ENCODE data around the gene CACNG3.

The CACNG3 gene

DNA sequence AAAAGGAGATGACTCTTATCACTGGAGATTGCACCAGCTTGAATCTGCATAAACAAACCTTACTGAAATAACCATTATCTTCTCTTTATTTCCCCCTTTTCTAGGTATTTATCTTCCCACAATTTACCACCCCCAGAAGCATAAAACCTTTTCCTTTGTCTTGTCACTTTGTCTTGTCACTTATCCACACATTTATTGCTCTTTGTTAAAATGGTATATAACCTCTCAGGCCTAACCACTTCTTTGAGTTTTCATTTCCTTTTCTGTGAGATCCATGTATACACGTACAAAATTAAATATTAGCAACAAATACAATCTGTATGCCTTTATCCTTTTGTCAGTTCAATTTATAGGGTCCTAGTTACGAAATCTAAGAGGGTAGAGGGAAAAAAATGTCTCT is 122.9 kb downstream of the CACNG3 start:
- Mint-ChIP-seq H3K4me3 (no peak overlapping the region), H3K4me1 (no peaks in the 10 kb centered on the region), H3K9me3 (peaks cover 12% of the 10 kb centered on the region), H3K27ac (no peak overlapping the region), H3K36me3 (no peaks in the 10 kb centered on the region)
- ATAC-seq (no peak), DNase-seq (ENCODE audit: low spot score in 2 of 2) (no peak)

DNA sequence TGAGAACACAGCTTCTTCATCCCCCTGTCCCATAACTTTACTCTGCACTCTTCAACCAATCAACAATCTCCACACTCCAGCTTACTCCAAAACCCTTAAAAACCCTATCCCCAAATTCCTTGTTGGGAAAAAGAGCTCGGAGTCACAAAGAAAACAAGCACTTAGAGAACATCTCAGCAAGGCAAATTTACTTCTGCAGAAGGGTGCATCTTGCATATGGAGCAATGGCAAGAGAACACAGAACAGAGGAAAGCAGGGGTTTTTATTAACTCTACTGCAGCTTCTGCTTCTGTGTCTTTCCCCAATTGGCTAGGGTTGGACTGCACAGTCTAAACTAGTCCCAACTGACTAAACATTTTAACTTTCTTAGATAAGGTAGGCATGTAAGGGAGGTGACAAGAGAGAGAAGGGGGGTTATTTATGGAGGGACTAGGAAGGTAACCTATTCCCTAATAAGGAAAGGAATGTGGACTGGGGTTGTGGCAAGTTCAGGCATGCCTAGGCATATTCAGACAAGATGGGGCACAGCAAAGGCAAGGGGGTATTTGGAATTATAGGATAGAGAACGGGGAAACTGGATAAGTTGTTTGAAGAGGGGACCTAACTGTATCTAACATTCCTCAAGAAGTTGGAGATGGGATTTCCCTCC is 125.5 kb downstream of the CACNG3 start:
- Mint-ChIP-seq H3K4me3 (no peak overlapping the region), H3K4me1 (no peaks in the 10 kb centered on the region), H3K36me3 (no peaks in the 10 kb centered on the region), H3K27ac (no peak overlapping the region), H3K9me3 (peaks cover 12% of the 10 kb centered on the region)
- ATAC-seq: no peak
- DNase-seq (ENCODE audit: low spot score in 2 of 2): no peak

DNA sequence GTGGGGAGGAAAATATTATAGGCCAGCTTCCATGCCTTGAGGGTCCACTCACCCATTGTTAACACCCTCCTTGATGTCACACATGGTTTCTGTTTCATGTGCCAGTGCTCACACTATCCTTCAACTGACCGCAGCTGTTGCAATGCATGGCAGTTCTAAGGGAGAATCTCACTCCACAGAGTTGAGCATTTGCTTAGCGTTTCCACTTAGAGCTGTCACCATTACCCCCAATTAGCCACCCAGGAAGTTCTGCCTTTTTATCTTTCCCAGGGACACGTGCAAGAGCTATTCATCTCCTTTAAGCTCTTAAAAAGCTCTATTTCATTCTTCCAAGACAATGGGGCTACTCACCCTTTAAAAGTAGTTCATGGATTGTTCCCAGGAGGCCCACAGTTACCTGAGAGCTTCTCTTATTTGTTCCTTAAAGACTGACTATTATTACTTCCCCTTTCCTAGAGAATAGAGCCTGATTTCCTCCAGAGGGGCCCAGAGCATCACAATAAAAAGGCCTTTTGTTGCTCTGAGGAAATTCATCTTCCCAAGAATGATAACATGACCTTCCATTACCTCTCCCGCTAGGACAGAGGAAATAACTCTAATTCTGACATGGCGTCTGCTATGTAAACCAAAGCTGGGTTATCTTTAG is 126.8 kb downstream of the CACNG3 start:
- H3K4me1 Mint-ChIP-seq: no peaks in the 10 kb centered on the region
- no peak overlapping the region for H3K27ac Mint-ChIP-seq
- ATAC-seq (no peak), DNase-seq (ENCODE audit: low spot score in 2 of 2) (no peak)
- H3K4me3 Mint-ChIP-seq: no peak overlapping the region
- H3K36me3 Mint-ChIP-seq: no peaks in the 10 kb centered on the region
- peaks cover 12% of the 10 kb centered on the region for H3K9me3 Mint-ChIP-seq

DNA sequence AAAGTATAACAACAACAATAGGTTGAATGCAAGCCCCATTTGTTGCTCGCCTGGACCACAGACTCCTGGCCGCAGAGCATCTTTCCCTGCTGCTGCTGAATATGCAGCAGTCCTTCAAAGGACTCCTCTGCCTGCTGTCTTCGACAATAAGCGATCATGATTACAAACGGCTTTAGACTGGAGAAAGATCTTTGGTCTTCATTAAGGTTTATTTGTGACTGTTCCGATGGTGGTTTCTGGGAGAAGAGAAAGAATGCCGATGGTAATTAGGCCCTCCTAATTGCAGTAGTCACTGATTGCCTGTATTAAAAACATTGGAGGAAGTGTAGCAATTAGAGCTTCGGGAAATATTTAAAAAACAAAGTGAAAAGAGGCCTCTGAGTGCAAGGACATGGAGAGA is 138.2 kb downstream of the CACNG3 start:
- no peak for DNase-seq (ENCODE audit: low spot score in 2 of 2)
- Mint-ChIP-seq H3K9me3 (no peaks in the 10 kb centered on the region), H3K36me3 (no peaks in the 10 kb centered on the region), H3K4me3 (no peak overlapping the region), H3K4me1 (no peaks in the 10 kb centered on the region), H3K27ac (no peak overlapping the region)
- ATAC-seq: no peak

DNA sequence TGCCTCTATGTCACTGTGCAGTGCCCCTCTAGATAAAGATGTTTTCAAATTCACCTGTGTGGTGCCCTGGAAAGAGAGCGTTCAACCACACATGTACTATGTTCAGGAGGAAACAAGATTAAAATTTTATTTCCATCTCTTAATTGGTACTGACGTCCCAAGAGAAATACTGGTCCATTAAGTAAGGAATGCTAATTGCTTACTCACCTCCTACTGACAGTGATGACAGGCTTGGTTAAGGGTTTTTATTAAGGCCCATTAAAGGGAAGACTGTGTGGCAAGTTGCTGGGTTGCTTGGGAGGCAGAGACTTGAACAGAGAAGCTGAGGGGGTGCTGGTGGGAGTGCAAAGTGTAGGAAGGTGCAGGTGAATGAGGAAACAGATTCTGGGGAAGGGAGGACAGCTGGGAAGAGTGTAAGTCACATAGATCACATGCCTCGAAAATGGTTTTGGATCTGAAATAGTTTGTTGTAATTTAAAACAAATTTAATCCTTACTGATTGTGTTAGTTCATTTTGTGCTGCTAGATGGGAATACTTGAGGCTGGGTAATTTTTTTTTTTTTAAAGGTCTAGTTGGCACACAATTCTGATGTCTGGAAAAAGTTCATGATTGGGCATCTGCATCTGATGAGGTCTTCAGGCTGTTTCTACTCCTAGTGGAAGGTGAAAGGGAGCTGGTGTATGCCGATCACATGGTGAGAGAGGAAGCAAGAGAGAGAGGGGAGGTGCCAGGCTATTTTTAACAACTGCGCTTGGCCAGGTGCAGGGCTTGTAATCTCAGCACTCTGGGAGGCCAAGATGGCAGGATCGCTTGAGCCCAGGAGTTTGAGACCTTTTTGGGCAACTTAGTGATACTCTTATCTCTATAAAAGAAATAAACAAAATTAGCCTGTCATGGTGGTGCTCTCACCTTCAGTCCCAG is 140.5 kb downstream of the CACNG3 start:
- H3K4me1 Mint-ChIP-seq: no peaks in the 10 kb centered on the region
- no peak for ATAC-seq

DNA sequence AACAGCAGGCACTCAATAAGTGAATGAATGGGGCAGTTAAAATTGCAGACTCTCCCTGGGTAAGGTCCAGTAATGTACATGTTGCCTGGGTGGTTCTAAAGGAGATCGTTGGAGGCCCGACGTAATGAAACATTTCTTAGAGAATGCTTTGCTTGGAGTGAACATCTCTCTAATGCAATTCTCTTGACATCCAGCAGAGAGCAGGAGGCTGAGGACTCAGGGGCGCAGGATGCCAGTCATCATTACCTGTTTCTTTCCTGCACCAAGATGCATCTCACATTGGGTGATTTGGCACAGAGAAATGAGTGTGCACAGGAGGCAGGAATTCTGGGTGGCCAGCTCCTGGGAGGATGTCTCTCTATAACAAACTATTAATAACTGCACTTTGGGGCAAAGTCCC is 152.9 kb downstream of the CACNG3 start:
- ATAC-seq (no peak), DNase-seq (ENCODE audit: low spot score in 2 of 2) (no peak)
- Mint-ChIP-seq H3K4me3 (no peak overlapping the region), H3K4me1 (no peaks in the 10 kb centered on the region), H3K9me3 (no peaks in the 10 kb centered on the region), H3K36me3 (no peaks in the 10 kb centered on the region), H3K27ac (no peak overlapping the region)

More for the DNA sequence above, 140.5 kb downstream of the CACNG3 start:
- no peak overlapping the region for H3K4me3 Mint-ChIP-seq
- no peak overlapping the region for H3K27ac Mint-ChIP-seq
- no peaks in the 10 kb centered on the region for H3K36me3 Mint-ChIP-seq
- peaks cover 4% of the 10 kb centered on the region for H3K9me3 Mint-ChIP-seq
- no peak for DNase-seq (ENCODE audit: low spot score in 2 of 2)
